ENCODE results near the gene TDRD9.

Gene TDRD9

DNA sequence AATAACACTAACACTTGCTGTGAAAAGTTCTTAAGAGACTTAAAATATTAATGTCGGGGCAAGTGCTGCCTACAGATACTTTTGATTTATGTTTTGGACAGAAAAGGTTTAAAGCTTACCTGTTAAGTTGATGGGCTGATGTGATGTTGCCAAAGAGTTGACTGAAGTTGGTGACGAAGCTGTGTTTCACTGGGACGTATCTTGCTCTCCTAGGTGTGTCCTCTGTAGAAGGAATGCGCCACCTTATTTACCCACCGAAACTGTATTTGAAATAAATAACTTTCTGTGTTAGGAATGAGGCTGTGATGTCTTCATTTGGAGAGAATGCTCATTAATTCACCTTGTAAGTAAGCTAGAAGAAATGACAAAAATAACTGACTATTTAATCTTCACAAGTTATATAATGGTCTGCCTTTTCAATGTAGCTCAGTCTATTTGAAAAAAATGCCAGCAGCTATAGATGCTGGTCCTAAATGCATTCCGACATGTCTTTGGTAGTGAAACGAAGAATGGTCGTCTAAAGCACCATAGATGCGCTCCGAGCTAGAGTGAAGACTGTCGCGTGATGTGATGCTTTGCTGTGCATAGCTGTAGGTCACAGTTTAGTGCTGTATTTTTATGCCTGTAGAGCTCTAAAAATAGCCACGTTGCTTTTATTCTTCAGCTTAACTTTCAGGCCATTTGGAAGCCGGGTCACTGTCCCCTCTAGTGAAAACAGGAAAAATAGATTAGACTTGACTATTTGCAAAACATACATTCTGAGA is 13.9 kb downstream of the TDRD9 start, which contains the start of gene RD3L:
RD3L (minus strand) TSS at position 557 of the 764 bp plus-strand sequence. CDS start 834 bp downstream, outside the sequence.
- no peak within 1 kb of the TSS for H3K4me3 ChIP-seq (ENCODE audit: severe bottlenecking)
- ATAC-seq (ENCODE audit: low read depth) (no peak), DNase-seq (ENCODE audit: low spot score) (no peak)
- H3K36me3 ChIP-seq (ENCODE audit: low read depth), result no peaks in the 10 kb centered on the region
- TF ChIP-seq, protein P1, sequence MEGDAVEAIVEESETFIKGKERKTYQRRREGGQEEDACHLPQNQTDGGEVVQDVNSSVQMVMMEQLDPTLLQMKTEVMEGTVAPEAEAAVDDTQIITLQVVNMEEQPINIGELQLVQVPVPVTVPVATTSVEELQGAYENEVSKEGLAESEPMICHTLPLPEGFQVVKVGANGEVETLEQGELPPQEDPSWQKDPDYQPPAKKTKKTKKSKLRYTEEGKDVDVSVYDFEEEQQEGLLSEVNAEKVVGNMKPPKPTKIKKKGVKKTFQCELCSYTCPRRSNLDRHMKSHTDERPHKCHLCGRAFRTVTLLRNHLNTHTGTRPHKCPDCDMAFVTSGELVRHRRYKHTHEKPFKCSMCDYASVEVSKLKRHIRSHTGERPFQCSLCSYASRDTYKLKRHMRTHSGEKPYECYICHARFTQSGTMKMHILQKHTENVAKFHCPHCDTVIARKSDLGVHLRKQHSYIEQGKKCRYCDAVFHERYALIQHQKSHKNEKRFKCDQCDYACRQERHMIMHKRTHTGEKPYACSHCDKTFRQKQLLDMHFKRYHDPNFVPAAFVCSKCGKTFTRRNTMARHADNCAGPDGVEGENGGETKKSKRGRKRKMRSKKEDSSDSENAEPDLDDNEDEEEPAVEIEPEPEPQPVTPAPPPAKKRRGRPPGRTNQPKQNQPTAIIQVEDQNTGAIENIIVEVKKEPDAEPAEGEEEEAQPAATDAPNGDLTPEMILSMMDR (IDR thresholded peaks at IDR 0.05; ENCODE audit: poor library complexity, severe bottlenecking), result no peak
- H3K9me3 ChIP-seq (ENCODE audit: severe bottlenecking), result no peaks in the 10 kb centered on the region
- no peaks in the 10 kb centered on the region for H3K4me1 ChIP-seq (ENCODE audit: insufficient read depth, poor library complexity, severe bottlenecking)
- peaks cover 28% of the 10 kb centered on the region for H3K27me3 ChIP-seq (ENCODE audit: insufficient read depth, poor library complexity, severe bottlenecking)
- no peak within 1 kb of the TSS for H3K27ac ChIP-seq (ENCODE audit: poor library complexity, severe bottlenecking)

DNA sequence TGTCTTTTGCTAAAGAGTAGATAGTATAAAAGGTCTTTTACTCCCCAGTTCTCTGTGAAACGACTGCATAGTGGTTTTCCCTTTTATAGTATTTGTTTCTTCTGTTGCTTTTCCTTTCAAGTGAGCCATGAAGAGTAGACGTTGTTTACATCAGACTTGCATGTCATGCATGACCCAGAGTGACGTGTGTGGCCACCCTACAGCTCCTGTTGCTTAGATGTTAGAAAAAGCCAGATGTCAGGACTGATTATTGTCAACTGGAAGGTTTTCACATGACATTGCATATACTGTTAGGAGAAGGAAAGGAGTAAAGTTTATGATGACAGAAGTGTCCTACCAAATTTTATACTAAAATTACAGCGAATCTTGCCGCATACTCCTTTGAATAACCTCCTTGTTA is 15.4 kb downstream of the TDRD9 start:
- Histone ChIP-seq H3K36me3 (ENCODE audit: low read depth) (no peaks in the 10 kb centered on the region), H3K4me3 (ENCODE audit: severe bottlenecking) (no peak overlapping the region), H3K27me3 (ENCODE audit: insufficient read depth, poor library complexity, severe bottlenecking) (peaks cover 28% of the 10 kb centered on the region), H3K9me3 (ENCODE audit: severe bottlenecking) (no peaks in the 10 kb centered on the region), H3K27ac (ENCODE audit: poor library complexity, severe bottlenecking) (no peak overlapping the region), H3K4me1 (ENCODE audit: insufficient read depth, poor library complexity, severe bottlenecking) (no peaks in the 10 kb centered on the region)
- no peak for ATAC-seq (ENCODE audit: low read depth)
- DNase-seq (ENCODE audit: low spot score), result no peak
- TF ChIP-seq, protein P1 (IDR thresholded peaks at IDR 0.05; ENCODE audit: poor library complexity, severe bottlenecking), result no peak

DNA sequence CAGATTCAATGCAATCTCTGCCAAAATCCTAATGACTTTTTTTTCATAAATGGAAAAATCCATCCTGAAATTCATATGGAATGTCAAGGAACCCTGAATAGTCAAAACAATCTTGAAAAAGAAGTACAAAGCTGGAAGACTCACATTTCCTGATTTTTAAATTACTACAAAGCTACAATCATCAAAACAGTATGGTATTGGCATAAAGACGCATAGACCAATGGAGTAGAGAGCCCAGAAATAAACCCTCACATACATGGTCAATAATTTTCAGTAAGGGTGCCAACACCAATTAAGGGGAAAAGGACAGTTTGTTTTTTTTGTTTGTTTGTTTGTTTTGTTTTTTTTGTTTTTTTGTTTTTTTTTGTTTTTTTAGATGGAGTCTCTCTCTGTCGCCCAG is 18.7 kb downstream of the TDRD9 start:
- TF ChIP-seq, protein P1 (IDR thresholded peaks at IDR 0.05; ENCODE audit: poor library complexity, severe bottlenecking), result no peak
- no peaks in the 10 kb centered on the region for H3K9me3 ChIP-seq (ENCODE audit: severe bottlenecking)
- H3K4me1 ChIP-seq (ENCODE audit: insufficient read depth, poor library complexity, severe bottlenecking), result no peaks in the 10 kb centered on the region
- ATAC-seq (ENCODE audit: low read depth) (no peak), DNase-seq (ENCODE audit: low spot score) (no peak)
- H3K36me3 ChIP-seq (ENCODE audit: low read depth), result no peaks in the 10 kb centered on the region
- peaks cover 12% of the 10 kb centered on the region for H3K27me3 ChIP-seq (ENCODE audit: insufficient read depth, poor library complexity, severe bottlenecking)
- no peak overlapping the region for H3K4me3 ChIP-seq (ENCODE audit: severe bottlenecking)
- no peak overlapping the region for H3K27ac ChIP-seq (ENCODE audit: poor library complexity, severe bottlenecking)

DNA sequence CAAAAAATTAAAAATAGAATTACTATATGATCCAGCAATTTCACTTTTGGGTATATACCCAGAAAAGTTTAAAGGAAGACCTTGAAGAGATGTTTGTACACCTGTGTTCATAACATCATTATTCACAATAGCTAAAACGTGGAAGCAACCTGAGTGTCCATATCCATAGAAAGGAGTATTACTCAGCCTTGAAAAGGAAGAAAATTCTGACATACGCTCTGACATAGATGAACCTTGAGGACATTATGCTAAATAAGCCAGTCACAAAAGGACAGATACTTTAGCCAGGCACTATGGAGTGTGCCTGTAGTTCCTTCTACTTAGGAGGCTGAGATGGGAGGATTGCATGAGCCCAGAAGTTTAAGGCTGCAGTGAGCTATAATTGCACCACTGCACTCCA is 20.2 kb downstream of the TDRD9 start:
- no peak for DNase-seq (ENCODE audit: low spot score)
- Histone ChIP-seq H3K36me3 (ENCODE audit: low read depth) (no peaks in the 10 kb centered on the region), H3K27me3 (ENCODE audit: insufficient read depth, poor library complexity, severe bottlenecking) (peaks cover 5% of the 10 kb centered on the region), H3K4me3 (ENCODE audit: severe bottlenecking) (no peak overlapping the region), H3K27ac (ENCODE audit: poor library complexity, severe bottlenecking) (no peak overlapping the region), H3K9me3 (ENCODE audit: severe bottlenecking) (no peaks in the 10 kb centered on the region), H3K4me1 (ENCODE audit: insufficient read depth, poor library complexity, severe bottlenecking) (no peaks in the 10 kb centered on the region)
- no peak for ATAC-seq (ENCODE audit: low read depth)
- TF ChIP-seq, protein P1 (IDR thresholded peaks at IDR 0.05; ENCODE audit: poor library complexity, severe bottlenecking), result no peak

Data from RWPE2 (cell line).